AG10803 (cell line): ENCODE results near the gene ACACA.

Experiments used
- DNase-seq: peaks from one replicate; pipeline ENCODE4 v3.0.0; 2010; ENCODE audit warnings: low read depth
- H3K4me3 ChIP-seq: 2 replicates; pipeline ENCODE4 v1.5.1; 2011; ENCODE audit warnings: mild to moderate bottlenecking, low read length, control low read depth
- TF ChIP-seq, protein P1 (sequence below): conservative IDR thresholded peaks from 2 replicates; pipeline ENCODE4 v1.5.1; 2011; ENCODE audit warnings: mild to moderate bottlenecking, low read length, control low read depth, inconsistent platforms

Gene ACACA

GRCh38 chr17:37135576-37135975 is 271.1 kb downstream of the ACACA start:
- TF ChIP-seq, protein P1, sequence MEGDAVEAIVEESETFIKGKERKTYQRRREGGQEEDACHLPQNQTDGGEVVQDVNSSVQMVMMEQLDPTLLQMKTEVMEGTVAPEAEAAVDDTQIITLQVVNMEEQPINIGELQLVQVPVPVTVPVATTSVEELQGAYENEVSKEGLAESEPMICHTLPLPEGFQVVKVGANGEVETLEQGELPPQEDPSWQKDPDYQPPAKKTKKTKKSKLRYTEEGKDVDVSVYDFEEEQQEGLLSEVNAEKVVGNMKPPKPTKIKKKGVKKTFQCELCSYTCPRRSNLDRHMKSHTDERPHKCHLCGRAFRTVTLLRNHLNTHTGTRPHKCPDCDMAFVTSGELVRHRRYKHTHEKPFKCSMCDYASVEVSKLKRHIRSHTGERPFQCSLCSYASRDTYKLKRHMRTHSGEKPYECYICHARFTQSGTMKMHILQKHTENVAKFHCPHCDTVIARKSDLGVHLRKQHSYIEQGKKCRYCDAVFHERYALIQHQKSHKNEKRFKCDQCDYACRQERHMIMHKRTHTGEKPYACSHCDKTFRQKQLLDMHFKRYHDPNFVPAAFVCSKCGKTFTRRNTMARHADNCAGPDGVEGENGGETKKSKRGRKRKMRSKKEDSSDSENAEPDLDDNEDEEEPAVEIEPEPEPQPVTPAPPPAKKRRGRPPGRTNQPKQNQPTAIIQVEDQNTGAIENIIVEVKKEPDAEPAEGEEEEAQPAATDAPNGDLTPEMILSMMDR: no peak
- DNase-seq: no peak
- H3K4me3 ChIP-seq: no peak overlapping the region

DNA sequence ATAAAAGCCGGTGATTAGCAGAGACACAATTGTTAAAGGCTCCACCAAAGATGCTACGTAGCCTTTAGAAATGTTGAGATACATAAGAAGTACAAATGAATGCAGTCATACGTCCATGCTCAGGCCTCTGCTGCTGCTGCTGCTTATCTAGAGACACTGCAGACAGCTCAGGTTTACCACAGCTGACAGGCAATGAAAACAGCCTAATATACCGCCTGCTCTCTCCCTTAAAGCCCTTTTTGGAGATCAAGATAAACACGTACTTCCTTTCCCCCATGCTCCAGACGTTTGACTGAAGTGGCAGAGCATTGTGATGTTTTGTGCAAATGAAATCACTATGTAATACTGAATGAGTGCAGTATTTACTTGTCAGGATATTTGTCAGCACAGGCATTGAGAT is 272.6 kb downstream of the ACACA start:
- no peak for DNase-seq
- no peak overlapping the region for H3K4me3 ChIP-seq
- TF ChIP-seq, protein P1: no peak

- DNase-seq: no peak
- H3K4me3 ChIP-seq: no peak overlapping the region
- TF ChIP-seq, protein P1: no peak
Observed at GRCh38 chr17:37133136-37133535, 273.5 kb downstream of the ACACA start.

DNA sequence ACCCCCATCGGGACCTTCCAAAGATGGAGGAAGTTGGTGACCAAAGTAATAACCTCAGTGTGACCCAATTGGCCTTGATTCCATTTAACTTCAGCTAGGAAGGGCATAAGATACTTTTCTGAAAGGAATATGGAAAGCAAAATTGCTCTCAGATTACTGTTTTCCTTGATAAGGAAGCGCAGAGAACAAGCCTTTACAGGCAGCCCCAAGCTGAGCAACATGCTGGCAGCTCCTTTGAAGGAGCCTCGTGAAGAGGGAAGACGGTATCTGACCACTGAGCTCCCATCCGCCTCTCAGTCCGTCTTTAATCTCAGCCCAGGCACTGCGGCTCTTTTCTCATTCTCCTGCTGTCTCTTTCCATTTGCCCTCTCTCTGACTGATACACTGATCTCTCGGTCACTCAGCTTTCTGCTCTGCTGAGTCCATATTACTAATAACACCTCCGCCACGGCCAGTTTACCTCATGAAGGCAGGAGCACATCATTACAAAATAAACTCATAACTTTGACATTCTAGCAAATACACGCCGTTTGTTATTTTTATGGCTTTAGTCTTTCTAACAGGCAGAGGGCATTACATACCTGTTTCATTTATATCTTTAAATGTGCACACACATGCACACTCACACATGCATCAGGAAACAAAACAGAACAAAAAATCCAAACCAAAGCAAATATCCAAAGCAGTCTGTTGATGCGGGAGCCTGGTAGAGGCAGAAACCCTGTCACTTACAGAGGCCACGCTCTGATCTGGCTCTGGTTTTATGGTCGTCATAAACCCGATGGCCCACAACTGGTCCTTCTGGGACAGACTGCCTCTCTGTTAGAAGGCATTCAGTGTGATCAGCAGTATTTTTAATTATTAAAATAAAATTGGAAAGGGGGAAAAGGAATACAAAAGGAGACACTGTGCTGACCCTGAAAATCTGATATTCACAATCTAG is 274.7 kb downstream of the ACACA start:
- TF ChIP-seq, protein P1: no peak
- no peak for DNase-seq
- no peak overlapping the region for H3K4me3 ChIP-seq

GRCh38 chr17:37130984-37131446 is 275.6 kb downstream of the ACACA start:
- DNase-seq: no peak
- H3K4me3 ChIP-seq: no peak overlapping the region
- TF ChIP-seq, protein P1: no peak

DNA sequence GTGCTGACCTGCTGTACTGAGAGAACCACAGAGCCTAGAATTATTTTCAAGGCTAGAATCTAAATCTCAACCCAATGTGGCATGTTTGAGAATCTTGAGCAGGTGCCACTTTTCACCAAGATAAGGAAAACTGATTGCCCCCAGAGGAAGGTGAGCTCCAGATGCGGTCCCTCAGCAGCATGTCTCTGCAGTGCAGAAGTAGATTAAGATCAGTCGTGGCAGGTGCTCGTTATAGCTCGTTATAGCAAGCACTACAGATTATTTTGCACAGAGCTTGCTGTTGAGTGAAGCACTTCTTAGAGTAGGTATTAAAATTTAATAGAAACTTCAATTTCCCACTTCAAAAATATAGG is 281.8 kb downstream of the ACACA start:
- TF ChIP-seq, protein P1: no peak
- no peak for DNase-seq
- H3K4me3 ChIP-seq: no peak overlapping the region
